Amniotic epithelial cell (primary cell): Measurements from ENCODE around the gene PPP2R2D.
"Not testable (repeated sequence)": the region's sequence is repeated elsewhere in the genome, so short reads cannot be mapped to it uniquely, and the experiment has no call there.

ENCODE experiments used
- DNase-seq: peaks from one replicate; pipeline ENCODE4 v3.0.0-alpha.2; 2010; ENCODE audit warnings: low read depth

PPP2R2D gene

GRCh38 chr10:131908151-131908550, 7.3 kb downstream of the PPP2R2D start:
- DNase-seq, result no peak

GRCh38 chr10:131909014-131909808, 8.4 kb downstream of the PPP2R2D start:
- DNase-seq, result no peak

GRCh38 chr10:131909929-131910328, 9.1 kb downstream of the PPP2R2D start:
- no peak for DNase-seq

GRCh38 chr10:131910663-131911314, 10.0 kb downstream of the PPP2R2D start:
- no peak for DNase-seq

- DNase-seq, result peak; percentile 29
Observed at GRCh38 chr10:131911451-131911850, 10.6 kb downstream of the PPP2R2D start.

- DNase-seq, result no peak
Observed at GRCh38 chr10:131912620-131913019, 11.8 kb downstream of the PPP2R2D start.

- no peak for DNase-seq
Observed at GRCh38 chr10:131915484-131915883, 14.7 kb downstream of the PPP2R2D start.

- DNase-seq, result no peak
Observed at GRCh38 chr10:131915990-131916766, 15.4 kb downstream of the PPP2R2D start.

- not testable (repeated sequence) for DNase-seq
Observed at GRCh38 chr10:131916767-131917160, 16.0 kb downstream of the PPP2R2D start.

GRCh38 chr10:131917496-131917895, 16.7 kb downstream of the PPP2R2D start:
- DNase-seq, result not testable (repeated sequence)

GRCh38 chr10:131919461-131919860, 18.7 kb downstream of the PPP2R2D start:
- DNase-seq, result not testable (repeated sequence)

GRCh38 chr10:131920151-131920550, 19.3 kb downstream of the PPP2R2D start:
- no peak for DNase-seq

- no peak for DNase-seq
Observed at GRCh38 chr10:131920693-131921092, 19.9 kb downstream of the PPP2R2D start.

GRCh38 chr10:131921184-131921583, 20.4 kb downstream of the PPP2R2D start:
- DNase-seq, result no peak

- no peak for DNase-seq
Observed at GRCh38 chr10:131923038-131923756, 22.4 kb downstream of the PPP2R2D start.

- DNase-seq, result no peak
Observed at GRCh38 chr10:131925011-131925649, 24.3 kb downstream of the PPP2R2D start.

GRCh38 chr10:131925716-131926115, 24.9 kb downstream of the PPP2R2D start:
- no peak for DNase-seq

GRCh38 chr10:131926253-131926652, 25.4 kb downstream of the PPP2R2D start:
- no peak for DNase-seq

GRCh38 chr10:131926743-131927595, 26.2 kb downstream of the PPP2R2D start:
- DNase-seq, result no peak

- no peak for DNase-seq
Observed at GRCh38 chr10:131928248-131929095, 27.7 kb downstream of the PPP2R2D start.
